ENCODE results near the gene GYPC. TPM values are rescaled to one million over a fixed set of nuclear protein-coding genes. Genes with fewer than 3 reads are reported as not detected.
"Not testable (repeated sequence)": the region's sequence is repeated elsewhere in the genome, so short reads cannot be mapped to it uniquely, and the experiment has no call there.

Gene GYPC
- 133 TPM for polyA plus RNA-seq (ENCODE audit: insufficient read length)

GRCh38 chr2:126655500-126656430 is at the start of gene GYPC:
TSS of gene GYPC (plus strand) at chr2:126656158. CDS start at chr2:126656264, 106 bp downstream.
- DNase-seq = peak; percentile 70

DNA sequence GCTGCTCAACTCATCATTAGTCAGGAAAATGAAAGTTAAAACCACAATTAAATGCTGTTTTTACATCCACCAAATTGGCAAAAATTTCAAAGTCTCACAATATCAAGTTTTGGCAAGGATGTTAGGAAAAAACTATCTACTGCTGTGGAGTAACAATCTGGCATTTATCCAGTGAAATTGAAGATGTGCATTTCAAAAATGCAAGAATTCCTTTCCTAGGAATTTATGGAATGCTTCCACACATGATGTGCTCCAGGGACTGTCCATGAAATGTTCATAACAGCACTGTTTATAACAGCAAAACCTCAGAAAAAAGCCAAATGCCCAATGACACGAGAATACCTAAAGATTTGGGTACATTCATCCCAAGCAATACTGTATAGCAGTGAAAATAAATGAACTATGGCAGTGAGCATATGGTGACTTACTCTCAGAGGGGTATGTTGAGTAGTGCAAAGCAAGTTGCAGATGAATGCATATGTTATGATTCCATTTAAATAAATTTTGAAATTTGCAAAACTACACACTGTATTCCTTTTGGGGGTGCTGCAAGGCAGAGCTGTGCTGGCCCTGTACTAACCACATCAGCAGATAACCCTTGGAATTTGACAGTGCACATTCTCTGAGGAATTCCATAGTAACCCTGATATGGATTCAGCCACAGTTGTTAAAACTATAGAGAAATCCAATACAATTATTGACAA is 41.3 kb upstream of the GYPC start:
- DNase-seq = peak; percentile 28

DNA sequence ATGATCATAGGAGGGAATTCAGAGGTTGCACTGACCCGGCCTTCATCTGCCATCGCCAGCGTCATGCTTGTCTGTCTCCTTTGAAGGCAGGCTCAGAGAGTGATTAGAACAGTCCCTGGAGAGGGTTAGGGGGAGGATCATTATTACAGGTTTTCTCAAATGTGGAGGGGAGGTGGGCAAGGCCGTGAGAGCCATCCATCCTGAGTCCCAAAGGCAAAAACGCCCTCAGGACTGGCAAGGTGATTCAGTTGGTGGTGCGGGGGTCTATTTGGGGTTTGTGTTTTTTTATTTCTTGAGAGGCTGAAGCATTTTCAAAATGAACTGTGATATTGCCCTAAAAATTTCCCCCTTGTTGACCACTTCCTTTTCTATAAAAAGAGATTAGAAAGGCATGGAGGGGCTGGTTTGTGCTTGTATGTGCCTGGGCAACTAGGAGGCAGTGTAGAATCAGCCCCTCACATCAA is 39.3 kb upstream of the GYPC start:
- DNase-seq = no peak

DNA sequence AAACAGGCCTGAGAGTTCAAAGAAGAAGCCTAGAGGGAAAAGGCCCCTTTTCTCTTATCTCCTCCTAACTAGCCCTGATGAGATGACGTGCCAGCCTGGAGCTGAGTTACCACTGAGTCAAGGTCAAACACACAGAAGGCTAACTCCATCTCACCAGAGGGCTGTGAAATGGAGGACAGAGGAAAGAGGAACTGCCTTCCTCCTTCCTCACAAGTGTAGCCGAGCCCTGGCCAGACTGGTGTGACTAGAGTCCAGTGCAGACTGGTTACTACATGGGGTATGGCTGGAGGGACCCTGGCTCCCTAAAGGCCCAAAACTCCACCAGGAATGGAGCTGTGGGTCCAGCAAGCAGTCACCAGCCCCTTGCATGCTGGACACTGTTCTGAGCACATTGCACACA is 35.7 kb upstream of the GYPC start:
- no peak for DNase-seq

- no peak for DNase-seq
Measured at GRCh38 chr2:126623000-126623399, 33.0 kb upstream of the GYPC start.

DNA sequence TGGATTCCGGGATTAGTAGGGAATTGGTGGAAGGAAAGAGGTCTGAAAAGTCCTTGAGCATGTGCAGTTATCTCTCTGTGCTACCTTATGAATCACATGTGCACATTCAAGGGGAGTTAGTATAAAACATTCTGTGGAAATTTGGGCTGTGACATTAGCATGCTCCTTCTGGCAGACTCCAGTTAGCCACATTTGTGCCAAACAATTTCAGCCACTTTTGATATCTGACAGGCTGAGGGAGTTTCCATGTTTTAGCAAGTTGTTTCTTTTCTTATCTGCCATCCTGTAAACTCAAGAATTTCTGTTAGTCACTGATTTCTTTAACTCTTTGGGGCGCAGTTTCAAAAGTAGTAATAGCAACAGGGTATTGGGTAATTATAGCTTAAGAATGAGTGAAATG is 28.3 kb upstream of the GYPC start:
- DNase-seq = no peak

DNA sequence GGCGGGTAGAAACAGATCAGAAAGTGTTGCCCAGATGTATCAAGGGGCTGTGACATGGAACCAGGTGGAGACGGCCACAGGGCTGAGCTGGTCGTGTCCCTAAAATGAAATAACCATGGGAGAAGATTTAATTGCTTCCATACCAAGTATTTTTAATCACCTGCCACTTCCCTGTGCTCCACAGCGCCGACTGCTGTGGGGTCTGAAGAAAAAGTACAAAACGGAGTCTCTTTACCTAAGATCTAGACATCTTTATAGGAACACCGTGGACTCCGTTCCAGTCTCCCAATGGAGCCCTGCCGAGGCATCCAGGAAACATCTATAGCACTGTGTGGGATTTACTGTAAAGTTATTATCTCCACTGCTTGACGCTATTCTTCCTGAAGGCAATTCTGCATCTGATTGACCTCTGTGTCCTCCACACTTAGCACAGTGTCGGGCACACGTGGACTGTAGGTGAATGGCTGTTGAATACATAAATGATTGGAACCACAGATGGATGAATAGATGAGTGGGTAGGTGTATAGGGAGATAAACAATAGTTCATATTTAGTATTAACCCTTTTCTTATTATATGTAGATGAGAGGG is 21.6 kb upstream of the GYPC start:
- DNase-seq = no peak

DNA sequence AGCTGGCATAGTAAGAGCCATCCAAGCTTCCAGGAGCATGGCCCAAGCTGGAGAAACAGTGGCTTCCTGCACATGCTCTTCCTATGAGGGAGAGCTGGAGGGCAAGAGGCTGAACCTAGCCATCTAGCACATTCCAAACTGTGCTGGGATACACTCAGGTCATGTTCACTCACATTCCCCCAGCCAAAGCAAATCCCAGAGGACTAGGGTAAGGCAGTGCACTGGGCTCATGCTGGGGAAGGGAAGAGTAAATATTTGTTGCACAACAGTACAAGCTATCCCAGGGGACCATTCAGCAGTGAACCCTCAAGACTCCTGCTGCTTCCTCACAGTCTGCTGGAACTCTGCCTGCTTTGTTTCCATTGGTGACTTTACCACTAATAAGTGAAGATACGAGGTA is 20.7 kb upstream of the GYPC start:
- no peak for DNase-seq

DNA sequence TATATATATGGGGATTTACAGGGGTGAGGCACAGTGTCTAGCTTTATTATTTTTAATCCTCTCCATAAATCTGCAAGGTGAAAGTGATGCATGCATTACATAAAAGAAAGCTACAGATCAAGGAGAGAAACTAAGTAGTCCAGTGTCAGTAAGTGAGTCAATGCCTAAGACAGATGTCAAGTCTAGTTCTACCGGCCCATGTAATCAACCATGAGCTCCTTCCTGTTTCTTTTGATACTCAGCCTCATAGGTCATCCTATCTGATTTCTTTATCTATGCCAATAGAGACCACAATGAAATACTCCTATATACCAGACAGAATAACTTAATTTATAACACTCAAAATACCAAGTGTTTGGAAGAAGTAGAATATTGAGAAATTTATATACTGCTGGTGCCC is 20.2 kb upstream of the GYPC start:
- DNase-seq = no peak

- no peak for DNase-seq
Measured at GRCh38 chr2:126637386-126637785, 18.6 kb upstream of the GYPC start.

DNA sequence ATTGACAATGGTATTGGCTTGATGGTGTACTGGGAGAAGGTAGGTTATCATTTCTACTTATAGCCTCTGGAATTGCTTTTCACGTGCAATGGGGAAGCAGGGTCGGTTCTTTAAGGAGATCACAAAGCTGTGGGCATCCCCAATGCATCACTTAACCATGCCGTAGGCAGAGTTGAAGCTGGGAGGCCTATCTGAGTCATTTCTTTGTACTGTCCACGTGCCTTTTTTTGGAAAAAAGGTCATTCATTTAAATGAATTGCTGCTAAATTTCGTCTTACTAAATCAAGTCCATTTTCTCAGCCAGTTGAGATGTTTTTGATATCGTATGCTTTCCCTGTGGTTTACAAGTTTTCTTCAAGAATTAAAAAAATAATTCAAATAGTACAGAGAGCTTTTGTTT is 17.2 kb upstream of the GYPC start:
- no peak for DNase-seq

- no peak for DNase-seq
Measured at GRCh38 chr2:126639276-126639675, 16.7 kb upstream of the GYPC start.

- not testable (repeated sequence) for DNase-seq
Measured at GRCh38 chr2:126641294-126641693, 14.7 kb upstream of the GYPC start.

DNA sequence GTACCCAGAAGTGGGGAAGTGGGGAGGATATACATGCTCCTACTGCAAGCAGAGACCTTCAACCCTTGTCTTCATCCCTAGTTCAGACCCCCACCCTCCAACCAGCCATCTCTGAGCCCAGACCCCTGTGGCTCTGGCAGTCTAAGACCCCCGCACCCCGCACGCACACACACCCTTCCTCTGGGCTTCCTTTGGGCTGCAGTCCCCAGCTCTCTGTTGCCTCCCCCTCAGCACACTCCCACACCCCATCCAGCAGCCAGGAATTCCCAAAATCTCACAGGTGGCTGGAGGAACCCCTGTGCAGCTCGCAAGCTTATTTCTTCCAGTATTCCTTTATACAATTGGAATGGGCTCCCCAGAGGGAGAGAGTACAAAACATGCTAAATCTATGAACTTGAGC is 13.9 kb upstream of the GYPC start:
- DNase-seq = no peak

- no peak for DNase-seq
Measured at GRCh38 chr2:126643431-126643830, 12.5 kb upstream of the GYPC start.

DNA sequence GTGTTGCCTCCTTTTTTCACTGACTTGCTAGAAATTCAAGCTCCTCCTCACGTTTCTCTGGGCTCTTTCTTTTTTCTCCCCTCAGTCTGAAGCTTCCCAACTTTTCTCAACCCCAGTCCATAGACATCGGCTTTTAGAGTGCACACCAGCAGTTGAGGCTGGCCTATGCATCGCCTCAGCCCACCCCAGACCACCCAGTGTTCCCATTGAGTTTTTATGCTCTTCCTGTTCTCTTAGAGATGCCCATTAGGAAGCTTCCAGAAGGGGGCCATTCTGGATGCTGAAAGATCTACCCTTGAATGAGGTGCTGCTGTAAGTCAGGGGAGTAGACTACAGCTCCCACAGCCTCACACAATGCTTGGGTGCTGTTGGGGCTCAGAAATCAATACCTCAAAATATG is 12.0 kb upstream of the GYPC start:
- no peak for DNase-seq

DNA sequence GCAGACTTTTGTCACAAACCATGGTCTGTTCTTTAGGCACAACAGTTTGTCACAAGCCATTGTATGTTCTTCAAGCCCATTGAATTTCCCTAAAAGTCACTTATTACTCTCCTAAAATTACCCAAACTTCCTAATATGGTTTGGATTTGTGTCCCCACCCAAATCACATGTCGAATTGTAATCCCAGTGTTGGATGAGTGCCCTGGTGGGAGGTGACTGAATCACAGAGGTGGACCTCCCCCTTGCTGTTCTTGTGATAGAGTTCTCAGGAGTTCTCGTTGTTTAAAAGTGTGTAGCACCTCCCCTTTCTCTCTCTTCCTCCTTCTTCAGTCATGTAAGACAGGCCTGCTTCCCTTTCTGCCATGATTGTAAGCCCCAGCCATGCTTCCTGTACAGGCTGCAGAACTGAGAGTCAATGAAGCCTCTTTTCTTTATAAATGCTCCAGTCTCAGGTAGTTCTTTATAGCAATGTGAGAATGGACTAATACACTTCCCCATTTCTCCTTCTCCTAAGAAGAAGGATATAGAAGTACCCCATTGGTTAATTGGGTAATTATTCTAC is 11.2 kb upstream of the GYPC start:
- DNase-seq = no peak

DNA sequence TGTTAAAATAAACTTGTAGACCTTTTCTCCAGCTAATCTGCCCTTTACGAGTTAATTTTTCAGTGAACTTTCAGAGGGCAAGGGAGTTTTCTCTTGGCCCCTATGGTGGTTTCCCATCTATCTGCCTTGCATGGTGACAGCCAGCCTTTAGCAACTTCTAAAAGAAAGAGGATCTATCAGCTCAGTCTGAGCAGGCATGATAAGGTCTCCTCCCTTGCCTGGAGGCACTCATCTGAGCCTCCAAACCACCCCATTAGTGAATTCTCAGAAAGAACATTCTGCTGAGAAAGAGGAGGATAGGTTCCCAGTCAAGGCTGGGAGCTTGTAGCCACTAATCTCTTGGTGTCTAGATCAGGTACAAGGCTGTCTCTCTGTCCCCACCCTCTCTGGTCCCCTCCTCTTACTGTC is 10.7 kb upstream of the GYPC start:
- DNase-seq = no peak

DNA sequence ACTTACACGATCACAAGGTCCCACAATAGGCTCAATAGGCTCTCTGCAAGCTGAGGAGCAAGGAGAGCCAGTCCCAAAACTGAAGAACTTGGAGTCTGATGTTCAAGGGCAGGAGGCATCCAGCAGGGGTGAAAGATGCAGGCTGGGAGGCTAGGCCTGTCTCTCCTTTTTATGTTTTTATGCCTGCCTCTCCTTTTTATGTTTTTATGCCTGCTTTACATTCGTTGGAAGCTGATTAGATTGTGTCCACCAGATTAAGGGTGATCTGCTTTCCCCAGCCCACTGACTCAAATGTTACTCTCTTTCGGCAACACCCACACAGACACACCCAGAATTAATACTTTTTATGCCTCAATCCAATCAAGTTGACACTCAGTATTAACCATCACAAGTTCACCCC is 9.9 kb upstream of the GYPC start:
- no peak for DNase-seq

- DNase-seq = not testable (repeated sequence)
Measured at GRCh38 chr2:126647714-126648344, 8.1 kb upstream of the GYPC start.

GRCh38 chr2:126648345-126648786 is 7.6 kb upstream of the GYPC start:
- not testable (repeated sequence) for DNase-seq

GRCh38 chr2:126649101-126649500 is 6.9 kb upstream of the GYPC start:
- DNase-seq = no peak
